ENCODE results near the gene CCL26. TPM values are rescaled to one million over a fixed set of nuclear protein-coding genes. Genes with fewer than 3 reads are reported as not detected.
A peak's percentile ranks its signal among the peaks of the same experiment; 100 is the strongest.

CCL26 gene
- total RNA-seq, 4 donors from 2014 or later = not detected

DNA sequence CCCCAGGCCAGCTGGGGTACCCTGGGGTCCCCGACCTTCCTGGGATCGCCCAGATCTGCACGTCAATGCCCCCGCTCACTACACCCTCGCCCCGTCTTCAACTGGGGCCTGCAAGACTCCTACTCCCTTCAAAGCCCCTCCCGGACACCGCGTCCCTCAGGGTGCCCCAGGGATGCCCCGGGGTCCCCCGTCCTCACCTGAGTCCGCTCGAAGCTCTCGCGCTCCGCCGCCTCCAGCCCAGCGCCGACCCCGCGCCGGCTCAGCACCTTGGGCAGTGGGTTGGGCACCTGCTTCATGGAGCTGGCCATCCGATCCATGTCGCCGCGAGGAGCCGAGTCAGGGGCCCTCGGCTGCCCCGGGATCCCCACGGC lies 33.4 kb downstream of the CCL26 start, which contains the start of gene HIP1:
HIP1 (minus strand) TSS at position 338 of the 371 bp plus-strand sequence; CDS start at position 317, 21 bp downstream.
- Histone ChIP-seq H3K9me3 (no peaks in the 10 kb centered on the region), H3K4me1 (peaks cover 0 to 27% (median 21%) of the 10 kb centered on the region in 4 donors), H3K4me3 (peak within 1 kb of the TSS; percentile 60 to 95 (median 86)), H3K36me3 (no peaks in the 10 kb centered on the region), H3K27me3 (no peaks in the 10 kb centered on the region), H3K27ac (peak within 1 kb of the TSS; percentile 89 to 94 (median 93))
- intact Hi-C loops (cut with DNase I; ENCODE audit: low total_unique reads) = no loop called here
- WGBS, 2 donors (ENCODE audit: low coverage in 1 of 2) = 0% methylated on average over 20 of the region's 30 CpGs; no CpG with 5 or more reads in 1 of the 2 donors
- TF ChIP-seq POLR2A (IDR thresholded peaks at IDR 0.05) (no peak), EP300 (IDR thresholded peaks at IDR 0.05; ENCODE audit: low read depth) (no peak), POLR2AphosphoS5 (IDR thresholded peaks at IDR 0.05) (no peak)
- TF ChIP-seq, protein P1, sequence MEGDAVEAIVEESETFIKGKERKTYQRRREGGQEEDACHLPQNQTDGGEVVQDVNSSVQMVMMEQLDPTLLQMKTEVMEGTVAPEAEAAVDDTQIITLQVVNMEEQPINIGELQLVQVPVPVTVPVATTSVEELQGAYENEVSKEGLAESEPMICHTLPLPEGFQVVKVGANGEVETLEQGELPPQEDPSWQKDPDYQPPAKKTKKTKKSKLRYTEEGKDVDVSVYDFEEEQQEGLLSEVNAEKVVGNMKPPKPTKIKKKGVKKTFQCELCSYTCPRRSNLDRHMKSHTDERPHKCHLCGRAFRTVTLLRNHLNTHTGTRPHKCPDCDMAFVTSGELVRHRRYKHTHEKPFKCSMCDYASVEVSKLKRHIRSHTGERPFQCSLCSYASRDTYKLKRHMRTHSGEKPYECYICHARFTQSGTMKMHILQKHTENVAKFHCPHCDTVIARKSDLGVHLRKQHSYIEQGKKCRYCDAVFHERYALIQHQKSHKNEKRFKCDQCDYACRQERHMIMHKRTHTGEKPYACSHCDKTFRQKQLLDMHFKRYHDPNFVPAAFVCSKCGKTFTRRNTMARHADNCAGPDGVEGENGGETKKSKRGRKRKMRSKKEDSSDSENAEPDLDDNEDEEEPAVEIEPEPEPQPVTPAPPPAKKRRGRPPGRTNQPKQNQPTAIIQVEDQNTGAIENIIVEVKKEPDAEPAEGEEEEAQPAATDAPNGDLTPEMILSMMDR (IDR thresholded peaks at IDR 0.05) = no peak
- no peak for DNase-seq
- in situ Hi-C loops (cut with MboI; ENCODE audit: low pct_ligation_motif_present in 1 of 4, low pct_unique_long_range_greater_than_20kb in 1 of 4, low sequenced_read_pairs in 3 of 4) = no loop called here

DNA sequence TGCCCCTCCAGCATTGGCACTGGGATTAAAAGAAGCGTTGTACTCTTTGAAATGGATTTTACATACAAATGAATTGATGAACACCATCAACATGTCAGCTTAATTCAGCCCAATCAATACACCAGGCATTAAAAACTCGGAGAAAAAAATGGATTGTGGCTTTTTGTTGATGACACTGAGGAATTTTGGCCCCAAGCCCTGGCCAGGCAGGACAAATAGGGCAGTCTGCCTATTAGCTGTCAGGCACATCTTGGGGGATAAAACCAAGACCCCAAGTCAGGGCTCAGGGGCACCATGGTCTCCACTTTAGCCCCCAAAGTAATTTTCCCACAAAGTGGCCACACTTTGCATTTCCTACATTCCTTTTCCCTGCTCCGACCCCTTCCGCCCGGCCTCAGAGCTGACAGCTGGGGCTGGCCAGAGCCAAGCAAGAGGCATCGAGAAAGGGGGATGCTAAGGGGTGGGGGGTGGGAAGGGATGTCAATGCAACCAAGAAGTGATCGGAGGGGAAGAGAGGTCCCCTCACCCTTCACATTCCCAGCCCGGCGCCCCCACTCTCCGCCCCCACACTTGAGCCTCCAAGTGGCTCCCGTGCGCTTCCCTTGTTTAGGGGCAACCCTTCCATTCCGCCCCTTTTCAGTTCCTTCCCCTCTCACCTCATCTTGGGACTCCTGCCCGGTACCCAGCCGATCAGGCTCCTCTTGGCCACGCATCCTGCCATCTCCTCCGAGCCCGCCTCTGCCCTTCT lies 34.0 kb downstream of the CCL26 start:
- no peaks in the 10 kb centered on the region for H3K9me3 ChIP-seq
- peak; percentile 22 for DNase-seq
- in situ Hi-C loops (cut with MboI; ENCODE audit: low pct_ligation_motif_present in 1 of 4, low pct_unique_long_range_greater_than_20kb in 1 of 4, low sequenced_read_pairs in 3 of 4) = no loop called here
- H3K4me1 ChIP-seq = peaks cover 0 to 23% (median 20%) of the 10 kb centered on the region in 4 donors
- H3K36me3 ChIP-seq = no peaks in the 10 kb centered on the region
- WGBS, 2 donors (ENCODE audit: low coverage in 1 of 2) = 11 to 20% methylated on average over 3 to 18 of the region's 18 CpGs
- peak overlapping the region; percentile 60 to 95 (median 86) for H3K4me3 ChIP-seq
- intact Hi-C loops (cut with DNase I; ENCODE audit: low total_unique reads) = no loop called here
- peak overlapping the region; percentile 83 to 94 (median 89) for H3K27ac ChIP-seq
- H3K27me3 ChIP-seq = no peaks in the 10 kb centered on the region
- TF ChIP-seq, protein P1 (IDR thresholded peaks at IDR 0.05) = no peak
- no peak for TF ChIP-seq EP300 (IDR thresholded peaks at IDR 0.05; ENCODE audit: low read depth)
- no peak for TF ChIP-seq POLR2A (IDR thresholded peaks at IDR 0.05)
- TF ChIP-seq POLR2AphosphoS5 (IDR thresholded peaks at IDR 0.05) = no peak

DNA sequence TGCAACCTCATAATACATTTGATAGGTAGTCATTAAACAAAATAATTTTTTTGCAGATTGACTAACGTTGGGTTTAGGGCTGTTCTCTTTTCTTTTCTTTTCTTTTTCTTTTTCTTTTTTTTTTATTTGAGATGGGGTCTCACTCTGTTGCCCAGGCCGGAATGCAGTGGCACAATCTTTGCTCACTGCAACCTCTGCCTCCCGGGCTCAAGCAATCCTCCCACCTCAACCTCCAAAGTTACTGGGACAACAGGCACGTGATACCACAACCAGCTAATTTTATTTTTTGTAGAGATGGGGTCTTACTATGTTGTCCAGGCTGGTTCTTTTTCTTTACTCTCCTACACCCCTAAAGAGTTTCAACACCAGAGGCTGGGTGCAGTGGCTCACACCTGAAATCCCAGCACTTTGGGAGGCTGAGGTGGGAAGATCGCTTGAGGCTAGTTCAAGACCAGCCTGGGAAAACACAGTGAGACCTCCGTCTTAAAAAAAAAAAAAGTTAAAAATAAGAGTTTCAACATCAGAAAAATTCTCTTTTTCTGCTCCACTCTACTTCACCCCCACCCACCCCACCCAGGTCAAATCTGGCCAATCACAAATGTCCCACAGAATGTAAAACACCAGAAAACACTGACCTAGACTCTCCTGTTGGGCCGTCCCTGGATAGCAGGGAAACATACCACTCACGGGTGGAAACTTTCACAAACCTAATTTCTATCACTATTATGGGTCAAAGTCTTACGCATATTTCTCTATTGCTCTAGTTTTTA lies 36.2 kb downstream of the CCL26 start:
- Histone ChIP-seq H3K4me1 (peaks cover 0 to 14% (median 9%) of the 10 kb centered on the region in 4 donors), H3K4me3 (no peak overlapping the region), H3K36me3 (no peaks in the 10 kb centered on the region), H3K9me3 (no peaks in the 10 kb centered on the region), H3K27ac (no peak overlapping the region), H3K27me3 (no peaks in the 10 kb centered on the region)
- TF ChIP-seq, protein P1 (IDR thresholded peaks at IDR 0.05) = no peak
- no peak for TF ChIP-seq POLR2AphosphoS5 (IDR thresholded peaks at IDR 0.05)
- no peak for TF ChIP-seq EP300 (IDR thresholded peaks at IDR 0.05; ENCODE audit: low read depth)
- no peak for TF ChIP-seq POLR2A (IDR thresholded peaks at IDR 0.05)
- DNase-seq = no peak
- in situ Hi-C loops (cut with MboI; ENCODE audit: low pct_ligation_motif_present in 1 of 4, low pct_unique_long_range_greater_than_20kb in 1 of 4, low sequenced_read_pairs in 3 of 4) = no loop called here
- intact Hi-C loops (cut with DNase I; ENCODE audit: low total_unique reads) = no loop called here
- WGBS, 2 donors (ENCODE audit: low coverage in 1 of 2) = 94 to 97% methylated on average over 9 of the region's 9 CpGs
